Right cardiac atrium (tissue), 5 donors: ENCODE measurements around the gene GFOD2. TPM values are rescaled to one million over a fixed set of nuclear protein-coding genes. Genes with fewer than 3 reads are reported as not detected.
"Not testable (repeated sequence)": the region's sequence is repeated elsewhere in the genome, so short reads cannot be mapped to it uniquely, and the experiment has no call there.

ENCODE experiments used
- ATAC-seq, 2 donors: fragments of 200-7000 bp; cut with Tn5 transposase; one replicate each; pipeline versions ENCODE4 v1.8.0 to v1.9.1; 2020; ENCODE audit warnings: moderate library complexity in 2 of 2, mild to moderate bottlenecking in 1 of 2
- DNase-seq, 3 donors: peaks; one replicate each; pipeline ENCODE4 v3.0.0-alpha.2; 2020
- H3K27ac ChIP-seq: one replicate; pipeline ENCODE4 v1.5.1; 2013; ENCODE audit warnings: mild to moderate bottlenecking, low read length, control low read depth, moderate library complexity
- H3K27me3 ChIP-seq: one replicate; pipeline ENCODE4 v1.6.1; 2013; ENCODE audit not compliant: control insufficient read depth, insufficient read depth
- H3K4me1 ChIP-seq: one replicate; pipeline ENCODE4 v1.6.1; 2013; ENCODE audit warnings: low read length; ENCODE audit not compliant: control insufficient read depth, insufficient read depth
- H3K4me3 ChIP-seq: one replicate; pipeline ENCODE4 v1.5.1; 2013; ENCODE audit warnings: low read length, control low read depth
- H3K9me3 ChIP-seq: one replicate; pipeline ENCODE4 v1.6.1; 2013; ENCODE audit warnings: low read length; ENCODE audit not compliant: control insufficient read depth
- WGBS: extraction: QIAGEN DNeasy Blood & Tissue Kit; methylation state at CpG from one replicate; pipeline ENCODE4 v1.1.7; 2013; 5-methylcytosine and 5-hydroxymethylcytosine counted together
- intact Hi-C, 4 donors: fragments of 100-400 bp; cut with DNase I; formaldehyde crosslinking; loops; one replicate each; pipeline versions ENCODE4 v1.11.0 to v1.14.0; 2022 to 2023
- polyA plus RNA-seq: library from polyadenylated mRNA; stranded (reverse); fragments of 200-250 nt; gene quantifications from one replicate; pipeline ENCODE4 v1.2.3, GENCODE V29; 2013
- total RNA-seq, 4 donors: library from RNA; stranded (reverse); fragmentation: NEBNext Ultra II Directional; extraction: Animal tissue kit (Norgen Biotek cat#: 25700); gene quantifications; one replicate each; pipeline ENCODE4 v1.2.1, GENCODE V29; 2021
- donor health status: healthy with polysubstance abuse.
- donor health status: DM: no; HTN: yes; CAD: no.
- donor health status: DM: no; HTN: no; CAD: no.
- donor health status: DM: no; HTN: yes; CAD: no; lungs with severe emphysema.
- donor health status: DM: yes; HTN: yes; CAD: no.

Gene GFOD2
- total and polyA plus RNA-seq, 5 donors = 8.1 to 9.9 (median 8.5) TPM

GRCh38 chr16:67752641-67753040 lies 33.5 kb upstream of the GFOD2 start:
- intact Hi-C loops = no loop called here
- ATAC-seq (no peak), DNase-seq (no peak)
- 74% methylated on average over 2 of the region's 2 CpGs for WGBS
- no peak overlapping the region for H3K4me3 ChIP-seq
- H3K27ac ChIP-seq = no peak overlapping the region
- no peaks in the 10 kb centered on the region for H3K27me3 ChIP-seq
- no peaks in the 10 kb centered on the region for H3K4me1 ChIP-seq
- H3K9me3 ChIP-seq = no peaks in the 10 kb centered on the region

DNA sequence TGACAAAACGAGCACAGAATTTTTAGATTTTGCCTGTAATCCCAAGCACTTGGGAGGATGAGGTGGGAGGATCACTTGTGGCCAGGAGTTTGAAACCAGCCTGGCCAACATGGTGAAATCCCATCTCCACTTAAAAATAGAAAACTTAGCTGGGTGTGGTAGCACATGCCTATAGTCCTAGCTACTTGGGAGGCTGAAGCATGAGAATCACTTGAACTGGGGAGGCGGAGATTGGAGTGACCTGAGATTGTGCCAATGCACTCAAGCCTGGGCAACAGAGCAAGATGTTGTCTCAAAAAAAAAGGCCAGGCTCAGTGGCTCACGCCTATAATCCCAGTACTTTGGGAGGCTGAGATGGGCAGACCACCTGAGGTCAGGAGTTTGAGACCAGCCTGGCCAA lies 32.2 kb upstream of the GFOD2 start:
- H3K9me3 ChIP-seq, H3K4me3 ChIP-seq, H3K4me1 ChIP-seq, H3K27ac ChIP-seq, DNase-seq, intact Hi-C loops, H3K27me3 ChIP-seq, ATAC-seq: not testable (repeated sequence)
- WGBS = over 99% methylated on average over 3 of the region's 3 CpGs

DNA sequence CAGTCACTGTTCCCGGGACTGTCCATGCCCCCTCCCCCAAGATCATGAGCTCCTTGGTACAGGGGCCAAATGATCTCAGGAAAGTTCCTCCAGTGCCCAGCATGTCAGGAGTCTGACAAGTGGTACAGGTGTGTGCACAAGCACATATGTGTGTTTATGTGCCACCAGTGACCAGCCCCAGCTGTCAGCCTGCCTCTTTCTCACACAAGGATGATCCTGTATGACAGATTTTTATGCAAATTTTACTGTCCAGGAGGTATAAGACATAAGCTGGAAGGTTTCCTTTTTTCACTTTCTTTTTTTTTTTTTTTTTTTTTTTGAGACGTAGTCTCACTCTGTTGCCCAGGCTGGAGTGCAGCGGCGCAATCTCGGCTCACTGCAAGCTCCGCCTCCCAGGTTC lies 31.4 kb upstream of the GFOD2 start:
- intact Hi-C loops = no loop called here
- DNase-seq (no peak), ATAC-seq (peak in 1 of 2 donors; percentile 18)
- H3K4me1 ChIP-seq = no peaks in the 10 kb centered on the region
- 96% methylated on average over 6 of the region's 6 CpGs for WGBS
- no peak overlapping the region for H3K4me3 ChIP-seq
- no peaks in the 10 kb centered on the region for H3K27me3 ChIP-seq
- H3K9me3 ChIP-seq = no peaks in the 10 kb centered on the region
- H3K27ac ChIP-seq = no peak overlapping the region

DNA sequence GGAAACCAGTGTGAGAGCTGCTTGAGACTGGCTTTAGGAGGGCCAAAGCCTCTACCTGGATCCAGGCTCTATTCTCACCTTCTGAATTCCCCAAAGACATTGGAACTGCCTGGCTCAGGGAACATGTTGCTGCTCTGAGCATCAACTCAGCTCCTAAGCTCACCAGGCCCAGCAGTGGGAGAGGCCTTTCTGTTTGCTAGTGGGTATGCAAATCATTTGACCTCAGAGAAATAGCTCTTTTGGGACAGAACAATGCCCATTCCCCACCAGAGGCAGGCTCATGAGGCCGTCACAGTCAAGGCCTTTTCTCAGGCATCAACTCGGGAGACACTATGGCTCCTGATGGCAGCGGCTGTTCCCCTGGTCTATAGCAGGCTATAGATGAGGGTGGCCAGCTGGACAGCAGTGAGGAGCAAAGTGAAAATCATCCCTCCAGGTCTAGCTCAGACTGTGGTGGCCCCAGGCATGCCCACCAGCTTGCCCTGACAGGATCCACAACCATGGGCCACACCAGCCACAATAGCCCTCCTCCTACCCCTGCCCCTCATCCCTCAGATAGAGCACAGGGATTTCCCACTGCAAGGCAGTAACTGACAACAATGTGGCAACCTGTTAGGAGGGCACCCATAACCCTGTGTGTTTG lies 30.4 kb upstream of the GFOD2 start:
- Histone ChIP-seq H3K27ac (no peak overlapping the region), H3K4me3 (no peak overlapping the region), H3K27me3 (no peaks in the 10 kb centered on the region), H3K4me1 (no peaks in the 10 kb centered on the region), H3K9me3 (no peaks in the 10 kb centered on the region)
- 92% methylated on average over 3 of the region's 3 CpGs for WGBS
- no peak for ATAC-seq
- DNase-seq = no peak
- intact Hi-C loops = no loop called here

- no peak overlapping the region for H3K4me3 ChIP-seq
- WGBS = 97% methylated on average over 3 of the region's 3 CpGs
- no peaks in the 10 kb centered on the region for H3K4me1 ChIP-seq
- no peaks in the 10 kb centered on the region for H3K9me3 ChIP-seq
- intact Hi-C loops = no loop called here
- H3K27me3 ChIP-seq = no peaks in the 10 kb centered on the region
- H3K27ac ChIP-seq = no peak overlapping the region
- ATAC-seq (no peak), DNase-seq (no peak)
Measured at GRCh38 chr16:67748834-67749233, 29.7 kb upstream of the GFOD2 start.

- H3K4me1 ChIP-seq = no peaks in the 10 kb centered on the region
- H3K4me3 ChIP-seq = no peak overlapping the region
- H3K27me3 ChIP-seq = no peaks in the 10 kb centered on the region
- intact Hi-C loops = no loop called here
- DNase-seq (no peak), ATAC-seq (no peak)
- no peak overlapping the region for H3K27ac ChIP-seq
- no peaks in the 10 kb centered on the region for H3K9me3 ChIP-seq
Measured at GRCh38 chr16:67746846-67747245, 27.7 kb upstream of the GFOD2 start.

- WGBS = 75% methylated on average over 4 of the region's 4 CpGs
- DNase-seq (no peak), ATAC-seq (no peak)
- intact Hi-C loops = no loop called here
- Histone ChIP-seq H3K4me1 (no peaks in the 10 kb centered on the region), H3K9me3 (no peaks in the 10 kb centered on the region), H3K27me3 (no peaks in the 10 kb centered on the region), H3K27ac (no peak overlapping the region), H3K4me3 (no peak overlapping the region)
Measured at GRCh38 chr16:67741118-67741517, 22.0 kb upstream of the GFOD2 start.

GRCh38 chr16:67740391-67740790 lies 21.3 kb upstream of the GFOD2 start:
- Histone ChIP-seq H3K4me3 (no peak overlapping the region), H3K27me3 (no peaks in the 10 kb centered on the region), H3K4me1 (no peaks in the 10 kb centered on the region), H3K27ac (no peak overlapping the region), H3K9me3 (no peaks in the 10 kb centered on the region)
- intact Hi-C loops = no loop called here
- 90% methylated on average over 3 of the region's 3 CpGs for WGBS
- ATAC-seq = no peak
- no peak for DNase-seq

DNA sequence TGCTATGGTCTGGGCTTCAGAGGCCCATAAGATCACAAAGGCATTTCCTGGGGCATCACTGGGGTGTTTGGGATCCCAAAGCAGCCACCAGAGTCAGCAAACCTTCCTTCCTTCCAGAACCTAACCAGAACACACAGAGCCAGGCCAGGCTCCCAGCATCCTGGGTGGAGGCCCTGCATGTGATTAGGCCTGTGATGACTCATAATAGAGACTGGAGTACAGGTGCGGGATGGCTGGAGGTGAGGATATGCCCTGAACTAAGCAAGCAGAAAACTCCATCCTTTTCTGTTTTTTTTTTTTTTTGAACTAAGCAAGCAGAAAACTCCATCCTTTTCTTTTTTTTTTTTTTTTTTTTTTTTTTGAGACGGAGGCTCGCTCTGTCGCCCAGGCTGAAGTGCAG lies 17.7 kb upstream of the GFOD2 start:
- Histone ChIP-seq H3K27me3 (no peaks in the 10 kb centered on the region), H3K4me3 (no peak overlapping the region), H3K9me3 (no peaks in the 10 kb centered on the region), H3K27ac (no peak overlapping the region), H3K4me1 (peaks cover 2% of the 10 kb centered on the region)
- DNase-seq (no peak), ATAC-seq (peak in 1 of 2 donors; percentile 25)
- intact Hi-C loops = no loop called here
- WGBS = 98% methylated on average over 4 of the region's 4 CpGs

DNA sequence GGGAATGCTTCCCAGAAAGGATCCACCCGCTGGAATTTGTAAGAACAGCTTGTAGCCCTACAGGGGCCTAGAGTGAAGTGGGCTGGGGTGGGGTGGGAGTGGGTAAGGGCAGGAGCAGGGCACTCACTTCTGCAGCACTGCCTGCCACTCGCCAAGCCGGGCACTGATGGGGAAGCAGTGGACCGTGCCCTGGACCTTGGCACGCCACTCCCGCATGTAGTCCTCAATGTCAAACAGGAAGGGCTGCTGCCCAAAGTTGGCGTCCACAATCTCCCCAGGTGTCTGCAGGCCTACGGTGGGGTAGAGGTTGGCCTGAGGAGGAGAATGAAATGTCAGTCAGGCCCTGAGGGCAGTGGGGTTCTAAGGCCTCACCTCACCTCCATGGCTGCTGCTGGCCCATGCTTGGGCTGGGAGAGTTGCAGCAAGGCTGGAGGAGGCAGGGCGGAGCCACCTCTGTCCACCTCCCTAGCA lies 15.7 kb upstream of the GFOD2 start:
- intact Hi-C loops = no loop called here

GRCh38 chr16:67733734-67734470 lies 14.8 kb upstream of the GFOD2 start:
- 86% methylated on average over 5 of the region's 5 CpGs for WGBS
- H3K27me3 ChIP-seq = no peaks in the 10 kb centered on the region
- no peaks in the 10 kb centered on the region for H3K9me3 ChIP-seq
- DNase-seq (no peak), ATAC-seq (peak in 1 of 2 donors; percentile 14)
- H3K4me1 ChIP-seq = peaks cover 2% of the 10 kb centered on the region
- H3K27ac ChIP-seq = no peak overlapping the region
- H3K4me3 ChIP-seq = no peak overlapping the region
- intact Hi-C loops = no loop called here

More for the DNA sequence above, 15.7 kb upstream of the GFOD2 start:
- DNase-seq (no peak), ATAC-seq (no peak)
- peaks cover 2% of the 10 kb centered on the region for H3K4me1 ChIP-seq
- H3K27ac ChIP-seq = no peak overlapping the region
- no peaks in the 10 kb centered on the region for H3K27me3 ChIP-seq
- no peaks in the 10 kb centered on the region for H3K9me3 ChIP-seq
- H3K4me3 ChIP-seq = no peak overlapping the region
- WGBS = 91% methylated on average over 9 of the region's 9 CpGs
